ENCODE data around the gene RARS2. TPM values are rescaled to one million over a fixed set of nuclear protein-coding genes. Genes with fewer than 3 reads are reported as not detected.

The RARS2 gene
- total and polyA plus RNA-seq, 2 donors (not counting 3 experiments of a cell fraction or from before 2014, with no cell fraction given), result 7.4 to 33.7 TPM

GRCh38 chr6:87573307-87574024 is 16.3 kb downstream of the RARS2 start:
- H2AFZ ChIP-seq (ENCODE audit: low read depth, low read length), result no peak overlapping the region
- H3K4me1 ChIP-seq (ENCODE audit: control insufficient read depth, extremely low read depth, insufficient read depth, low read length), result peaks cover 26% of the 10 kb centered on the region
- no peak overlapping the region for H3K4me3 ChIP-seq (replicated peaks in 1 of 3; ENCODE audit: insufficient read depth in 1 of 3, low read depth in 1 of 3, low read length in 3 of 3)
- H4K20me1 ChIP-seq (replicated peaks; ENCODE audit: control insufficient read depth, extremely low read depth, insufficient read depth, low read length), result no peaks in the 10 kb centered on the region
- dilution Hi-C loops (cut with MboI; ENCODE audit: extremely low pct_ligation_motif_present, low sequenced_read_pairs) (no loop called here), intact Hi-C loops (cut with micrococcal nuclease) (no loop called here)
- H3K9ac ChIP-seq (replicated peaks; ENCODE audit: extremely low read depth, insufficient read depth, low read length), result no peak overlapping the region
- TF ChIP-seq GATA2 (IDR thresholded peaks at IDR 0.05; ENCODE audit: insufficient read depth, insufficient read length, low read depth, low read length) (no peak), JUN (IDR thresholded peaks at IDR 0.05; ENCODE audit: borderline replicate concordance, insufficient read depth, insufficient read length, low read depth) (no peak), MAX (IDR thresholded peaks at IDR 0.05; ENCODE audit: insufficient read depth, insufficient read length) (no peak), EZH2 (IDR thresholded peaks at IDR 0.05; ENCODE audit: borderline replicate concordance, low read depth, low read length, severe bottlenecking) (no peak), CTCF (IDR thresholded peaks at IDR 0.05; ENCODE audit: extremely low read depth in 1 of 2, insufficient read depth in 1 of 2, low read depth in 1 of 2, low read length in 2 of 2) (no peak), FOS (IDR thresholded peaks at IDR 0.05; ENCODE audit: borderline replicate concordance, insufficient read depth, low read length) (no peak), POLR2AphosphoS5 (IDR thresholded peaks at IDR 0.05; ENCODE audit: insufficient read depth, low read depth, low read length) (no peak), POLR2A (IDR thresholded peaks at IDR 0.05; ENCODE audit: low read depth, low read length) (no peak), MYC (IDR thresholded peaks at IDR 0.05; ENCODE audit: low read depth, low read length) (no peak)
- H3K36me3 ChIP-seq (ENCODE audit: control insufficient read depth in 2 of 2, extremely low read depth in 1 of 2, insufficient read depth in 2 of 2, low read length in 2 of 2), result no peaks in the 10 kb centered on the region
- FAIRE-seq (no peak), DNase-seq (ENCODE audit: low read depth, low spot score) (no peak)
- H3K9me1 ChIP-seq (replicated peaks; ENCODE audit: control insufficient read depth, extremely low read depth, insufficient read depth, low read length), result no peaks in the 10 kb centered on the region
- no peak overlapping the region for H3K4me2 ChIP-seq (ENCODE audit: insufficient read depth, low read length)
- no peaks in the 10 kb centered on the region for H3K9me3 ChIP-seq (replicated peaks; ENCODE audit: control insufficient read depth, insufficient read depth, low read length)
- CTCF ChIA-PET, result interaction anchor here (1.0 to 1.3 kb wide), 3 partner anchors 10 to 181 kb away, joined by 3 to 4 read pairs (median 3); no protein-coding TSS in a partner anchor
- no TSS peak for BruUV-seq (replicated peaks)
- POLR2A ChIA-PET, result no interaction called here
- no peaks in the 10 kb centered on the region for H3K27me3 ChIP-seq (ENCODE audit: control insufficient read depth in 2 of 2, insufficient read depth in 2 of 2, low read length in 2 of 2)
- H3K79me2 ChIP-seq (ENCODE audit: control insufficient read depth, insufficient read depth, low read length), result peaks cover 70% of the 10 kb centered on the region
- no peak overlapping the region for H3K27ac ChIP-seq (ENCODE audit: insufficient read depth, low read depth, low read length)
